ENCODE measurements around the gene RUNX1. TPM values are rescaled to one million over a fixed set of nuclear protein-coding genes. Genes with fewer than 3 reads are reported as not detected.
A peak's percentile ranks its signal among the peaks of the same experiment; 100 is the strongest.

Gene RUNX1
- total and polyA plus RNA-seq, 10 of the 15 experiments (the other 5 are each of a cell fraction or from before 2014, with no cell fraction given): 0.90 to 15.2 (median 4.1) TPM

DNA sequence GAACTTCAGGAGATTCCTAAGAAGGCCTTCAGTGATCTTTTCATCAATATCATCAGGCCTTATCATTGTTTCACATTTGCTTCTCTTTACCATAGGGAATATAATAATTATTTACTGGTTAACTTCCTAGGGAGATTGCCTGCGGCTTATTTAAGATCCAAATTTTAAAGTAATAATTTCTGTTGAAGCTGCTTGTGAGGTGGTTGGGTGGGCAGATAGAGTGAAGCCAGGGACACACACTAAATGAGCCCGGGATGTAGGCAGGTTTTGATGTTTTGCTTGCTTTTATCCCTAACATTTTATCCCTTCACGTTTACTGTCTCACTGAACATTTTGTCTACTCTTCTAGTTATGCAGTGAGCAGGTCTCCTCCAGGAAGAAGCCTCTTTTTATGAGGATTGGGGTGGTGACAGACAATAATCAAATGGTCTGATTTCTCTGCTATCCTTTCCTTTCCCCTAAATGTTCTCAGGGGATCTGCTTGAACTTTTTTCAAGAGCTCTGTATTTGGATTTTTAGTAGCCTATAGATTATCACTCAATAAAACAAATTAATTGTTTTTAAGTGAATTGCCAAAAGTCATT, 164.7 kb downstream of the RUNX1 start:
- Histone ChIP-seq H3K4me1 (ENCODE audit: control insufficient read depth, insufficient read depth, low read length) (peaks cover 11% of the 10 kb centered on the region), H3K27ac (ENCODE audit: control insufficient read depth, insufficient read depth) (no peak overlapping the region; the same call in 1 of the 2 replicates), H3K36me3 (ENCODE audit: control insufficient read depth in 2 of 2, insufficient read depth in 2 of 2, low read length in 1 of 2) (0 out of 4 replicates have a peak, but pooled peaks cover 0 to 2% of the 10 kb centered on the region in 2 experiments), H3K27me3 (replicated peaks in 1 of 2; ENCODE audit: control insufficient read depth in 2 of 2, insufficient read depth in 2 of 2, low read length in 1 of 2) (no peaks in the 10 kb centered on the region; a peak in 1 of 4 replicates), H4K20me1 (ENCODE audit: control insufficient read depth, insufficient read depth) (no peaks in the 10 kb centered on the region), H2AFZ (ENCODE audit: control insufficient read depth, low read depth, low read length) (no peak overlapping the region), H3K9me3 (replicated peaks; ENCODE audit: control insufficient read depth, insufficient read depth, low read length) (no peaks in the 10 kb centered on the region), H3K4me2 (ENCODE audit: control insufficient read depth, insufficient read depth) (peak overlapping the region; percentile 62), H3K4me3 (0 out of 2 replicates have a peak overlapping the region, but pooled peaks have one; percentile 14), H3K9ac (ENCODE audit: control insufficient read depth, insufficient read depth, low read length) (no peak overlapping the region), H3K79me2 (ENCODE audit: control insufficient read depth, insufficient read depth, low read length) (no peaks in the 10 kb centered on the region; the same call in none of the 2 replicates)
- TF ChIP-seq ETV6 (conservative IDR thresholded peaks at IDR 0.05 in 1 of 2, IDR thresholded peaks at IDR 0.05 in 1 of 2; ENCODE audit: borderline replicate concordance in 1 of 2, low read depth in 1 of 2) (no peak), ATF7 (IDR thresholded peaks at IDR 0.05; ENCODE audit: low read depth) (no peak), POU2F2 (IDR thresholded peaks at IDR 0.05; ENCODE audit: borderline replicate concordance, low read depth, low read length) (no peak), CREM (IDR thresholded peaks at IDR 0.05; ENCODE audit: low read depth) (no peak), SKIL (IDR thresholded peaks at IDR 0.05; ENCODE audit: low read depth, poor library complexity, severe bottlenecking) (no peak)
- no TSS peak for BruUV-seq (replicated peaks)
- ChIA-PET RAD21 (ENCODE audit: unreplicated experiment) (interaction anchor here (1.9 to 2.0 kb wide), 2 partner anchors 39 to 139 kb away, joined by 4 to 6 read pairs; no protein-coding TSS in a partner anchor), POLR2A (no interaction called here), SMC1A (ENCODE audit: uncharacterized antibody, unreplicated experiment) (interaction anchor here (0.7 to 1.8 kb wide), 9 partner anchors 10 to 192 kb away, joined by 3 to 8 read pairs (median 4); no protein-coding TSS in a partner anchor), CTCF (interaction anchor here (1.3 to 3.6 kb wide), 4 partner anchors 8 to 191 kb away, joined by 3 to 10 read pairs (median 6); no protein-coding TSS in a partner anchor)
- no peak for FAIRE-seq
- WGBS (ENCODE audit: insufficient coverage, insufficient replicate concordance, low lambda C conversion rate, missing lambda C conversion rate): 74% methylated on average over 3 of the region's 3 CpGs
- intact Hi-C loops (cut with micrococcal nuclease; ENCODE audit: unreplicated experiment): loop anchor here (10.0 kb wide), 1 partner anchor 1140 kb away; no protein-coding TSS in a partner anchor
- in situ Hi-C loops (cut with MboI): no loop called here
- ATAC-seq: no peak
- no peak for DNase-seq (ENCODE audit: low read depth, low spot score)

All from GM12878 (cell line).